CD4-positive, CD25-positive, alpha-beta regulatory T cell (primary cell): ENCODE results near the gene SCN4B. TPM values are rescaled to one million over a fixed set of nuclear protein-coding genes. Genes with fewer than 3 reads are reported as not detected.

Source experiments
- ATAC-seq, 2 donors: fragments of 150-1000 bp; cut with Tn5 transposase; one replicate each; pipeline ENCODE4 v1.10.0; 2021; ENCODE audit warnings: low read depth in 2 of 2, moderate number of reproducible peaks in 2 of 2, moderate library complexity in 1 of 2
- DNase-seq, 3 donors: peaks; one replicate each; pipeline versions ENCODE4 v3.0.0 to v3.0.0-alpha.2; 2012 to 2022; ENCODE audit warnings: mixed read lengths in 1 of 3
- H3K27ac ChIP-seq: one replicate; pipeline ENCODE4 v1.7.0; 2013; ENCODE audit warnings: mild to moderate bottlenecking, low read length; ENCODE audit not compliant: insufficient read depth, poor library complexity, severe bottlenecking
- H3K27me3 ChIP-seq: one replicate; pipeline ENCODE4 v1.7.0; 2013; ENCODE audit warnings: low read length; ENCODE audit not compliant: control insufficient read depth, insufficient read depth
- H3K36me3 ChIP-seq: one replicate; pipeline ENCODE4 v1.7.0; 2013; ENCODE audit warnings: mild to moderate bottlenecking, low read length, moderate library complexity; ENCODE audit not compliant: control insufficient read depth, insufficient read depth
- H3K4me1 ChIP-seq: 2 replicates; pipeline ENCODE4 v1.7.0; 2013; ENCODE audit warnings: mild to moderate bottlenecking, low read length; ENCODE audit not compliant: insufficient read depth, control insufficient read depth, poor library complexity, severe bottlenecking
- H3K4me3 ChIP-seq: one replicate; pipeline ENCODE4 v1.7.0; 2013; ENCODE audit warnings: low read depth, mild to moderate bottlenecking, low read length, moderate library complexity
- H3K9me3 ChIP-seq, 2 experiments: 1 replicate in 1 of 2; 2 replicates in 1 of 2; pipeline ENCODE4 v1.7.0; 2013; ENCODE audit warnings: low read length in 2 of 2, mild to moderate bottlenecking in 1 of 2, moderate library complexity in 1 of 2; ENCODE audit not compliant: control insufficient read depth in 2 of 2
- H3K27ac Mint-ChIP-seq, 3 donors: one replicate each; pipeline ENCODE4 v1.8.0; 2020 to 2022; ENCODE audit warnings: mild to moderate bottlenecking in 3 of 3, mixed read lengths in 3 of 3, moderate library complexity in 2 of 3
- H3K27me3 Mint-ChIP-seq: one replicate; pipeline ENCODE4 v1.8.0; 2022; ENCODE audit warnings: mild to moderate bottlenecking, mixed read lengths
- H3K36me3 Mint-ChIP-seq: one replicate; pipeline ENCODE4 v1.8.0; 2020; ENCODE audit warnings: mixed read lengths
- H3K4me1 Mint-ChIP-seq, 4 donors: one replicate each; pipeline ENCODE4 v1.8.0; 2020 to 2022; ENCODE audit warnings: mixed read lengths in 4 of 4, mild to moderate bottlenecking in 1 of 4
- H3K4me3 Mint-ChIP-seq, 4 donors: one replicate each; pipeline ENCODE4 v1.8.0; 2020 to 2022; ENCODE audit warnings: mild to moderate bottlenecking in 4 of 4, mixed read lengths in 4 of 4, moderate library complexity in 3 of 4
- H3K9me3 Mint-ChIP-seq, 7 donors: one replicate each; pipeline ENCODE4 v1.8.0; 2020 to 2022; ENCODE audit warnings: mixed read lengths in 7 of 7, mild to moderate bottlenecking in 3 of 7, moderate library complexity in 2 of 7
- polyA plus RNA-seq, 4 donors: library from polyadenylated mRNA; unstranded; fragments of 300-500 nt; fragmentation: Illumina TruSeq; gene quantifications; one replicate each; pipeline ENCODE4 v1.2.3, GENCODE V29; 2021
- total RNA-seq: library from RNA; stranded (reverse); gene quantifications from one replicate; pipeline ENCODE4 v1.2.3, GENCODE V29; 2022

The SCN4B gene
- total and polyA plus RNA-seq, 5 donors from 2014 or later, result not detected

GRCh38 chr11:118138839-118139420 lies 13.7 kb downstream of the SCN4B start:
- H3K36me3 Mint-ChIP-seq, result no peaks in the 10 kb centered on the region
- ATAC-seq, result no peak
- Histone ChIP-seq H3K27me3 (peaks cover 26% of the 10 kb centered on the region), H3K36me3 (no peaks in the 10 kb centered on the region), H3K4me3 (no peak overlapping the region), H3K9me3 (no peaks in the 10 kb centered on the region), H3K27ac (no peak overlapping the region), H3K4me1 (no peaks in the 10 kb centered on the region)
- H3K9me3 Mint-ChIP-seq, result no peaks in the 10 kb centered on the region
- peak overlapping the region in 1 of 3 donors; percentile 72 for H3K27ac Mint-ChIP-seq
- no peak for DNase-seq
- peaks cover 51% of the 10 kb centered on the region for H3K27me3 Mint-ChIP-seq
- H3K4me1 Mint-ChIP-seq, result no peaks in the 10 kb centered on the region
- H3K4me3 Mint-ChIP-seq, result no peak overlapping the region

GRCh38 chr11:118136801-118137200 lies 15.8 kb downstream of the SCN4B start:
- H3K27me3 ChIP-seq, result peaks cover 12% of the 10 kb centered on the region

GRCh38 chr11:118136341-118136740 lies 16.3 kb downstream of the SCN4B start:
- DNase-seq (no peak), ATAC-seq (no peak)
- no peaks in the 10 kb centered on the region for H3K4me1 ChIP-seq
- Mint-ChIP-seq H3K4me1 (no peaks in the 10 kb centered on the region), H3K9me3 (no peaks in the 10 kb centered on the region), H3K27ac (no peak overlapping the region), H3K4me3 (peak overlapping the region in 1 of 4 donors; percentile 34), H3K36me3 (no peaks in the 10 kb centered on the region), H3K27me3 (peaks cover 35% of the 10 kb centered on the region)
- no peaks in the 10 kb centered on the region for H3K36me3 ChIP-seq
- H3K4me3 ChIP-seq, result no peak overlapping the region
- no peaks in the 10 kb centered on the region for H3K9me3 ChIP-seq
- H3K27ac ChIP-seq, result no peak overlapping the region
- peaks cover 12% of the 10 kb centered on the region for H3K27me3 ChIP-seq

More at GRCh38 chr11:118136801-118137200, 15.8 kb downstream of the SCN4B start:
- Histone ChIP-seq H3K4me1 (no peaks in the 10 kb centered on the region), H3K4me3 (no peak overlapping the region), H3K36me3 (no peaks in the 10 kb centered on the region), H3K27ac (no peak overlapping the region), H3K9me3 (no peaks in the 10 kb centered on the region)
- Mint-ChIP-seq H3K36me3 (no peaks in the 10 kb centered on the region), H3K27me3 (peaks cover 40% of the 10 kb centered on the region), H3K27ac (no peak overlapping the region), H3K9me3 (no peaks in the 10 kb centered on the region), H3K4me3 (peak overlapping the region in 1 of 4 donors; percentile 34), H3K4me1 (no peaks in the 10 kb centered on the region)
- ATAC-seq (no peak), DNase-seq (no peak)

GRCh38 chr11:118135796-118136165 lies 16.8 kb downstream of the SCN4B start:
- Histone ChIP-seq H3K9me3 (no peaks in the 10 kb centered on the region), H3K4me3 (no peak overlapping the region), H3K27ac (no peak overlapping the region), H3K27me3 (peaks cover 12% of the 10 kb centered on the region), H3K36me3 (no peaks in the 10 kb centered on the region), H3K4me1 (no peaks in the 10 kb centered on the region)
- no peak for DNase-seq
- Mint-ChIP-seq H3K9me3 (peaks cover 0 to 1% (median 0%) of the 10 kb centered on the region in 7 donors), H3K4me3 (no peak overlapping the region), H3K27me3 (peaks cover 32% of the 10 kb centered on the region), H3K4me1 (no peaks in the 10 kb centered on the region), H3K27ac (no peak overlapping the region), H3K36me3 (no peaks in the 10 kb centered on the region)
- no peak for ATAC-seq

GRCh38 chr11:118135051-118135795 lies 17.4 kb downstream of the SCN4B start:
- no peak overlapping the region for H3K4me3 Mint-ChIP-seq
- H3K36me3 Mint-ChIP-seq, result no peaks in the 10 kb centered on the region
- H3K9me3 Mint-ChIP-seq, result peaks cover 0 to 2% (median 0%) of the 10 kb centered on the region in 7 donors
- no peak overlapping the region for H3K27ac Mint-ChIP-seq
- no peak overlapping the region for H3K4me3 ChIP-seq
- no peaks in the 10 kb centered on the region for H3K9me3 ChIP-seq
- H3K4me1 ChIP-seq, result no peaks in the 10 kb centered on the region
- no peak overlapping the region for H3K27ac ChIP-seq
- H3K27me3 Mint-ChIP-seq, result peaks cover 33% of the 10 kb centered on the region
- no peaks in the 10 kb centered on the region for H3K4me1 Mint-ChIP-seq
- DNase-seq (no peak), ATAC-seq (no peak)
- peaks cover 9% of the 10 kb centered on the region for H3K27me3 ChIP-seq
- H3K36me3 ChIP-seq, result no peaks in the 10 kb centered on the region

- ATAC-seq (no peak), DNase-seq (no peak)
- no peaks in the 10 kb centered on the region for H3K36me3 Mint-ChIP-seq
- no peak overlapping the region for H3K27ac Mint-ChIP-seq
- Histone ChIP-seq H3K27ac (no peak overlapping the region), H3K4me1 (no peaks in the 10 kb centered on the region), H3K27me3 (peaks cover 8% of the 10 kb centered on the region), H3K36me3 (no peaks in the 10 kb centered on the region), H3K4me3 (no peak overlapping the region), H3K9me3 (no peaks in the 10 kb centered on the region)
- H3K27me3 Mint-ChIP-seq, result peaks cover 26% of the 10 kb centered on the region
- H3K4me1 Mint-ChIP-seq, result no peaks in the 10 kb centered on the region
- peaks cover 0 to 2% (median 0%) of the 10 kb centered on the region in 7 donors for H3K9me3 Mint-ChIP-seq
- H3K4me3 Mint-ChIP-seq, result no peak overlapping the region
Observed at GRCh38 chr11:118133816-118134215, 18.8 kb downstream of the SCN4B start.

GRCh38 chr11:118132385-118133151 lies 20.1 kb downstream of the SCN4B start:
- Mint-ChIP-seq H3K27me3 (peaks cover 26% of the 10 kb centered on the region), H3K27ac (no peak overlapping the region), H3K4me1 (no peaks in the 10 kb centered on the region), H3K9me3 (peaks cover 0 to 2% (median 0%) of the 10 kb centered on the region in 7 donors), H3K4me3 (no peak overlapping the region), H3K36me3 (no peaks in the 10 kb centered on the region)
- H3K36me3 ChIP-seq, result no peaks in the 10 kb centered on the region
- ATAC-seq (no peak), DNase-seq (no peak)
- no peak overlapping the region for H3K4me3 ChIP-seq
- H3K27me3 ChIP-seq, result peaks cover 6% of the 10 kb centered on the region
- no peaks in the 10 kb centered on the region for H3K4me1 ChIP-seq
- H3K9me3 ChIP-seq, result no peaks in the 10 kb centered on the region
- H3K27ac ChIP-seq, result no peak overlapping the region
